Measurements from ENCODE around the gene MESP2. TPM values are rescaled to one million over a fixed set of nuclear protein-coding genes. Genes with fewer than 3 reads are reported as not detected.
A peak's percentile ranks its signal among the peaks of the same experiment; 100 is the strongest.

Gene MESP2
- total and polyA plus RNA-seq, 9 of the 15 experiments (the other 6 are each of a cell fraction or from before 2014, with no cell fraction given) = 0.08 to 0.82 (median 0.37) TPM

DNA sequence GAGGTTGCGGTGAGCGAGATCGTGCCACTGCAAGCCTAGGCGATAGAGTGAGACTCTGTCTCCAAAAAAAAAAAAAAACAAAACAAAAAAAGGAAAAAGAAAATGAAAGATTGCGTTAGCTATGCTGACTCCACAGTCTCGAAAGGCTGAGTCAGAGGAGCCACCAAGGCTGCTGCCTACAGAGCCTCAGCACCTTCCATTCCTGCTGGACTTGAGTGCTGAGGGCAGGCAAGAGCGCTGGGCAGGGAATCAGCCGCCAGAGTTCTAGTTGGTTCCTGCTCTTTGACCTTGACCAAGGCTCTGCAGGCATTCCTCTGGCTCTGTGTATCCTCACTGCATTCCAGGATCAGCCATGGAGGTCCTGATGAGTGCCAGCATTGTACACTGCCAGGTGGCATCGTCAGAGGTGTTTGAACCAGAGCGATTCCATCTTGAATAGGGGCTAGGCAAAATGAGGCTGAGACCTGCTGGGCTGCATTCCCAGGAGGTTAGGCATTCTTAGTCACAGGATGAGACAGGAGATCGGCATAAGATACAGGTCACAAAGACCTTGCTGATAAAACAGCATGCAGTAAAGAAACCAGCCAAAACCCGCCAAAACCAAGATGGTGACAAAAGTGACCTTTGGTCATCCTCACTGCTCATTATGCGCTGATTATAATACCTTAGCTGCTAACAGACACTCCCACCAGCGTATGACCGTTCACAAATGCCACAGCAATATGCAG is 5.9 kb downstream of the MESP2 start (continued):
- TF ChIP-seq FOXJ2 (tag; IDR thresholded peaks at IDR 0.05) = no peak
- TF ChIP-seq CC2D1A (IDR thresholded peaks at IDR 0.05) = no peak
- TF ChIP-seq, protein P1, sequence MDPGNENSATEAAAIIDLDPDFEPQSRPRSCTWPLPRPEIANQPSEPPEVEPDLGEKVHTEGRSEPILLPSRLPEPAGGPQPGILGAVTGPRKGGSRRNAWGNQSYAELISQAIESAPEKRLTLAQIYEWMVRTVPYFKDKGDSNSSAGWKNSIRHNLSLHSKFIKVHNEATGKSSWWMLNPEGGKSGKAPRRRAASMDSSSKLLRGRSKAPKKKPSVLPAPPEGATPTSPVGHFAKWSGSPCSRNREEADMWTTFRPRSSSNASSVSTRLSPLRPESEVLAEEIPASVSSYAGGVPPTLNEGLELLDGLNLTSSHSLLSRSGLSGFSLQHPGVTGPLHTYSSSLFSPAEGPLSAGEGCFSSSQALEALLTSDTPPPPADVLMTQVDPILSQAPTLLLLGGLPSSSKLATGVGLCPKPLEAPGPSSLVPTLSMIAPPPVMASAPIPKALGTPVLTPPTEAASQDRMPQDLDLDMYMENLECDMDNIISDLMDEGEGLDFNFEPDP (CRISPR knock-in tag; IDR thresholded peaks at IDR 0.05) = peak; percentile 98
- no peak for TF ChIP-seq TBP (optimal IDR thresholded peaks at IDR 0.05; ENCODE audit: low read depth, low read length)
- no peak for TF ChIP-seq ZNF24 (IDR thresholded peaks at IDR 0.05)
- TF ChIP-seq, protein P2, sequence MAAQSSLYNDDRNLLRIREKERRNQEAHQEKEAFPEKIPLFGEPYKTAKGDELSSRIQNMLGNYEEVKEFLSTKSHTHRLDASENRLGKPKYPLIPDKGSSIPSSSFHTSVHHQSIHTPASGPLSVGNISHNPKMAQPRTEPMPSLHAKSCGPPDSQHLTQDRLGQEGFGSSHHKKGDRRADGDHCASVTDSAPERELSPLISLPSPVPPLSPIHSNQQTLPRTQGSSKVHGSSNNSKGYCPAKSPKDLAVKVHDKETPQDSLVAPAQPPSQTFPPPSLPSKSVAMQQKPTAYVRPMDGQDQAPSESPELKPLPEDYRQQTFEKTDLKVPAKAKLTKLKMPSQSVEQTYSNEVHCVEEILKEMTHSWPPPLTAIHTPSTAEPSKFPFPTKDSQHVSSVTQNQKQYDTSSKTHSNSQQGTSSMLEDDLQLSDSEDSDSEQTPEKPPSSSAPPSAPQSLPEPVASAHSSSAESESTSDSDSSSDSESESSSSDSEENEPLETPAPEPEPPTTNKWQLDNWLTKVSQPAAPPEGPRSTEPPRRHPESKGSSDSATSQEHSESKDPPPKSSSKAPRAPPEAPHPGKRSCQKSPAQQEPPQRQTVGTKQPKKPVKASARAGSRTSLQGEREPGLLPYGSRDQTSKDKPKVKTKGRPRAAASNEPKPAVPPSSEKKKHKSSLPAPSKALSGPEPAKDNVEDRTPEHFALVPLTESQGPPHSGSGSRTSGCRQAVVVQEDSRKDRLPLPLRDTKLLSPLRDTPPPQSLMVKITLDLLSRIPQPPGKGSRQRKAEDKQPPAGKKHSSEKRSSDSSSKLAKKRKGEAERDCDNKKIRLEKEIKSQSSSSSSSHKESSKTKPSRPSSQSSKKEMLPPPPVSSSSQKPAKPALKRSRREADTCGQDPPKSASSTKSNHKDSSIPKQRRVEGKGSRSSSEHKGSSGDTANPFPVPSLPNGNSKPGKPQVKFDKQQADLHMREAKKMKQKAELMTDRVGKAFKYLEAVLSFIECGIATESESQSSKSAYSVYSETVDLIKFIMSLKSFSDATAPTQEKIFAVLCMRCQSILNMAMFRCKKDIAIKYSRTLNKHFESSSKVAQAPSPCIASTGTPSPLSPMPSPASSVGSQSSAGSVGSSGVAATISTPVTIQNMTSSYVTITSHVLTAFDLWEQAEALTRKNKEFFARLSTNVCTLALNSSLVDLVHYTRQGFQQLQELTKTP (IDR thresholded peaks at IDR 0.05; ENCODE audit: low read depth in 1 of 2, partially characterized antibody in 2 of 2) = no peak
- TF ChIP-seq, protein P3, sequence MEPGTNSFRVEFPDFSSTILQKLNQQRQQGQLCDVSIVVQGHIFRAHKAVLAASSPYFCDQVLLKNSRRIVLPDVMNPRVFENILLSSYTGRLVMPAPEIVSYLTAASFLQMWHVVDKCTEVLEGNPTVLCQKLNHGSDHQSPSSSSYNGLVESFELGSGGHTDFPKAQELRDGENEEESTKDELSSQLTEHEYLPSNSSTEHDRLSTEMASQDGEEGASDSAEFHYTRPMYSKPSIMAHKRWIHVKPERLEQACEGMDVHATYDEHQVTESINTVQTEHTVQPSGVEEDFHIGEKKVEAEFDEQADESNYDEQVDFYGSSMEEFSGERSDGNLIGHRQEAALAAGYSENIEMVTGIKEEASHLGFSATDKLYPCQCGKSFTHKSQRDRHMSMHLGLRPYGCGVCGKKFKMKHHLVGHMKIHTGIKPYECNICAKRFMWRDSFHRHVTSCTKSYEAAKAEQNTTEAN (CRISPR knock-in tag; IDR thresholded peaks at IDR 0.05) = no peak
- TF ChIP-seq POLR2H (tag; IDR thresholded peaks at IDR 0.05; ENCODE audit: low read depth) = no peak
- TF ChIP-seq, protein P4, sequence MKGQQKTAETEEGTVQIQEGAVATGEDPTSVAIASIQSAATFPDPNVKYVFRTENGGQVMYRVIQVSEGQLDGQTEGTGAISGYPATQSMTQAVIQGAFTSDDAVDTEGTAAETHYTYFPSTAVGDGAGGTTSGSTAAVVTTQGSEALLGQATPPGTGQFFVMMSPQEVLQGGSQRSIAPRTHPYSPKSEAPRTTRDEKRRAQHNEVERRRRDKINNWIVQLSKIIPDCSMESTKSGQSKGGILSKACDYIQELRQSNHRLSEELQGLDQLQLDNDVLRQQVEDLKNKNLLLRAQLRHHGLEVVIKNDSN (CRISPR knock-in tag; IDR thresholded peaks at IDR 0.05) = no peak
- peak; percentile 90 for TF ChIP-seq ZNF75A (CRISPR knock-in tag; IDR thresholded peaks at IDR 0.05)
- no peak for TF ChIP-seq FOS (IDR thresholded peaks at IDR 0.05; ENCODE audit: extremely low read depth, insufficient read length)
- TF ChIP-seq SMAD2 (IDR thresholded peaks at IDR 0.05; ENCODE audit: low read depth, low read length) = no peak
- TF ChIP-seq STAT5A (IDR thresholded peaks at IDR 0.05; ENCODE audit: borderline replicate concordance, low read length) = no peak
- peak; percentile 53; the same call in 1 of the 2 replicates for TF ChIP-seq SMARCA4 (IDR thresholded peaks at IDR 0.05)
- TF ChIP-seq TAF9B (IDR thresholded peaks at IDR 0.05; ENCODE audit: partially characterized antibody) = no peak
- TF ChIP-seq ZNF436 (CRISPR knock-in tag; IDR thresholded peaks at IDR 0.05) = no peak
- TF ChIP-seq ZNF224 (CRISPR knock-in tag; IDR thresholded peaks at IDR 0.05) = no peak
- TF ChIP-seq, protein P5, sequence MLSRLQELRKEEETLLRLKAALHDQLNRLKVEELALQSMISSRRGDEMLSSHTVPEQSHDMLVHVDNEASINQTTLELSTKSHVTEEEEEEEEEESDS (CRISPR knock-in tag; IDR thresholded peaks at IDR 0.05) = peak; percentile 67
- TF ChIP-seq U2AF2 (optimal IDR thresholded peaks at IDR 0.05; ENCODE audit: low read depth, low read length) = no peak
- peak; percentile 94 for TF ChIP-seq ZFP1 (CRISPR knock-in tag; IDR thresholded peaks at IDR 0.05)
- TF ChIP-seq ZNF197 (CRISPR knock-in tag; IDR thresholded peaks at IDR 0.05; ENCODE audit: low read depth) = peak; percentile 99
